Brain microvascular endothelial cell (primary cell): ENCODE measurements around the gene CD28.

Experiments used
- DNase-seq: peaks from one replicate; pipeline ENCODE4 v3.0.0-alpha.2; 2020
- H3K27ac ChIP-seq: fragments of 250-450 bp; sonication (Bioruptor Pico); 2 replicates; pipeline ENCODE4 v1.5.1; 2020; ENCODE audit warnings: mild to moderate bottlenecking, moderate library complexity
- H3K27me3 ChIP-seq: fragments of 250-450 bp; sonication (Bioruptor Pico); replicated peaks from 2 replicates; pipeline ENCODE4 v1.5.1; 2020; ENCODE audit warnings: mild to moderate bottlenecking
- H3K36me3 ChIP-seq: fragments of 250-450 bp; sonication (Bioruptor Pico); replicated peaks from 2 replicates; pipeline ENCODE4 v1.5.1; 2020; ENCODE audit warnings: mild to moderate bottlenecking
- H3K4me3 ChIP-seq: 2 replicates; pipeline ENCODE4 v1.5.1; 2011; ENCODE audit warnings: low read depth, mild to moderate bottlenecking, control low read depth, low read length, moderate library complexity
- in situ Hi-C: cut with HindIII; loops from 2 replicates; pipeline ENCODE4 v1.10.0; 2017; ENCODE audit warnings: low sequenced_read_pairs, low pct_ligation_motif_present
- TF ChIP-seq, protein P1 (sequence below): IDR thresholded peaks from 2 replicates; pipeline ENCODE4 v1.5.1; 2011; ENCODE audit warnings: low read depth, mild to moderate bottlenecking, moderate library complexity, low read length, control low read depth, inconsistent platforms; ENCODE audit errors: missing control alignments

CD28 gene

DNA sequence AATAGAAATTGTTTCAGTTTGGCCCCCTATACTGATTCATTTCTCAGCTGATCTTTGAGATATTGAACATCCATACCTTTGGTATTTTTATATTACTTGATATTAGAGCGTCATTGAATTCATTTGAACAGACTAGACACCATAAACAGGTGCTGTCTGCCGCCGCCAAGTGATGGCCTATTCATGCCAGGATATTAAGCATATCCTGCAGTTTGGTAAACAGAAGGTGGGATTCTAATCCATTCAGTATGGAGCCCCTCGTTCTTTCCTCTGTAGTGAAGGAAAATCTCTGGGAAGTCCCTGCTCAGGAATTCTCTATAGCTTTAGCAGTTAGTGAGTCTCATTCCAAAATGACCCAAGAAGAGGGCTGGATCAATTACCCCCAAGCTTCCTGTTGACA, 23.0 kb upstream of the CD28 start:
- Histone ChIP-seq H3K27me3 (no peaks in the 10 kb centered on the region), H3K36me3 (no peaks in the 10 kb centered on the region), H3K27ac (peak overlapping the region; percentile 97), H3K4me3 (no peak overlapping the region)
- no peak for DNase-seq
- in situ Hi-C loops, result loop anchor here (10.0 kb wide), 1 partner anchor 121 kb away; no protein-coding TSS in a partner anchor
- TF ChIP-seq, protein P1, sequence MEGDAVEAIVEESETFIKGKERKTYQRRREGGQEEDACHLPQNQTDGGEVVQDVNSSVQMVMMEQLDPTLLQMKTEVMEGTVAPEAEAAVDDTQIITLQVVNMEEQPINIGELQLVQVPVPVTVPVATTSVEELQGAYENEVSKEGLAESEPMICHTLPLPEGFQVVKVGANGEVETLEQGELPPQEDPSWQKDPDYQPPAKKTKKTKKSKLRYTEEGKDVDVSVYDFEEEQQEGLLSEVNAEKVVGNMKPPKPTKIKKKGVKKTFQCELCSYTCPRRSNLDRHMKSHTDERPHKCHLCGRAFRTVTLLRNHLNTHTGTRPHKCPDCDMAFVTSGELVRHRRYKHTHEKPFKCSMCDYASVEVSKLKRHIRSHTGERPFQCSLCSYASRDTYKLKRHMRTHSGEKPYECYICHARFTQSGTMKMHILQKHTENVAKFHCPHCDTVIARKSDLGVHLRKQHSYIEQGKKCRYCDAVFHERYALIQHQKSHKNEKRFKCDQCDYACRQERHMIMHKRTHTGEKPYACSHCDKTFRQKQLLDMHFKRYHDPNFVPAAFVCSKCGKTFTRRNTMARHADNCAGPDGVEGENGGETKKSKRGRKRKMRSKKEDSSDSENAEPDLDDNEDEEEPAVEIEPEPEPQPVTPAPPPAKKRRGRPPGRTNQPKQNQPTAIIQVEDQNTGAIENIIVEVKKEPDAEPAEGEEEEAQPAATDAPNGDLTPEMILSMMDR, result no peak

DNA sequence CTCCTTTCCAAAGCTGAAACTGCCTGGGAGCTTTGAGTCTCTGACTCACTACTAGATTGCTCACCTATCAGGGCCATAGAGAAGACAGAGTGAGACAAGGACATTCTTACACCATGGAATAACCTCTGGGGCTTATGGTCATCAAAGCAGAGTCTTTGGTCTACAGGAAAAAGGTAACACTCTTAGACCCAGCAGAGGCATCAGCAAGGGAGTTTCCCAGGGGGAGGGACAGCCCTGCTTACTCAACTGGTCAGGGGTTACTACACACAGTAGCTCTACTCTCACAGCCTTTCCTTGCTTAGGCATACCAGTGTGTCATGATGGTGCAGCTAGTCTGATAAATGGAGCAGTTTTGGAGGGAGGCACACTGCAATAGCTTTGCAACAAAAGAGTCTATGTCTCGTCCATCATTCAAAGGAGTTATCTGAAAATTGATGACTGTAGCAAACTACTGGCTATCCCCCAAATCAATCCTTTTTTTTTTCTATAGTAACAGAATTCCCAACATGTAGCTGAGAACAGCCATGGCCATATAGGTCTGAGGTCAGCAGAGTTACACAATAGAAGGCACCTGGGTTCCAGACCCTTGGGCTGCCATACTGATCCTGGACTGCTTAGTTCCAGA, 22.4 kb upstream of the CD28 start:
- DNase-seq, result peak; percentile 93
- H3K27me3 ChIP-seq, result no peaks in the 10 kb centered on the region
- TF ChIP-seq, protein P1, result no peak
- H3K27ac ChIP-seq, result peak overlapping the region; percentile 97
- no peaks in the 10 kb centered on the region for H3K36me3 ChIP-seq
- in situ Hi-C loops, result loop anchor here (10.0 kb wide), 1 partner anchor 121 kb away; no protein-coding TSS in a partner anchor
- no peak overlapping the region for H3K4me3 ChIP-seq

DNA sequence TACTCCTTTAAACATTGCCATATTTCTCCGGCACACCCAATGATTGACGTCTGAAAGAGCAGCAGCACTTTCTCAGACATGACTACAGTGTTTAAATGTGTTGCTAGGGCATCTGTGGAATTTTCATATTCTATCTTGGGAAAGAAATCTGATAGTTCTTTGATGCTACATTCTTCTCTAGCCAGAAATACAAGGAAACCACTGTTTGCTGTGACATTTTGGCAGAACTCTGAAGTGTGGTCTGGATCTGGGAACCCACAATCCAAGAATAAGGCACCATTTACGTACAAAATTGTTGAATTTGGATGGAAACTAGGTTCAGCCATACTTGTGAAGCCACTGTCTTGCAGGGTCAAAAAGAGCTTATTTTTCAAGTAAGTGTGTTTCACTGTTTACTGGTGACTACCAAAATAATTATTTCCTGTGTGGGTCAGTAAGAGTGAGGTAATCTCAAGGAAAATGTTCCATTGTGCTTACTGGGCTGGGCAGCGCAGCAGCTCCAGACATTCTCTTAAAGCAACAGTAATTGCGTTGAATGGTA, 21.3 kb upstream of the CD28 start:
- Histone ChIP-seq H3K36me3 (no peaks in the 10 kb centered on the region), H3K4me3 (no peak overlapping the region), H3K27ac (peak overlapping the region; percentile 97), H3K27me3 (no peaks in the 10 kb centered on the region)
- in situ Hi-C loops, result loop anchor here (10.0 kb wide), 1 partner anchor 120 kb away; no protein-coding TSS in a partner anchor
- TF ChIP-seq, protein P1, result no peak
- peak; percentile 96 for DNase-seq

DNA sequence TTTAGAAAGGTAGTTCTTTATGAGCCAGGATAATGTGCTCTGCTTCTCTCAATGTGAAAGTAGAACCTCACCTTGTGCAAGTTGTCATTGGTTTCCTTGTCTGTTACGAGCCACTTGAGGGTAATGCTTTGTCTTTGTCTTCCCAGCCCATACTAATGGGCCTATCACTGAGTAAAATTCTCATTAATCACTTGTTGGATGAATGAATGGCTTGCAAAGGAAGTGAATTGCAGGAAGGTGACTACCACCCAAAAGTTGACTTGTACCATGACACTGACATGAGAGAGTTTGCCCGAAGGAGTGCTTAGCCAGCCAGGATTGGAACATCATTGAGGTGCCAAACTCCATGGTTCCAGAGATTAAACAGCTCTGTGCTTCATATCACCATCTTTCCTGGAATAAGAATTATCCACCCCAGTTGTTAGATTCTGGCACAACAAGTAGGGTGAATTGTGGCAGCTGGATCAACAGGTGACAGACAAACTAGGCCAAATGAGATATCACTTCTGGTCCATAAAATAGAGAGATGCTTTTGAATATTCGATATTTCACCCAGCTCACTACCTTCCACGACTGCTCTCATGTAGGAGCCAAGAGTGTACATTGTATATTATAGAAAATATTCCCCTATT, 20.5 kb upstream of the CD28 start:
- peak overlapping the region; percentile 97 for H3K27ac ChIP-seq
- TF ChIP-seq, protein P1, result no peak
- H3K36me3 ChIP-seq, result no peaks in the 10 kb centered on the region
- H3K4me3 ChIP-seq, result no peak overlapping the region
- no peak for DNase-seq
- in situ Hi-C loops, result loop anchor here (10.0 kb wide), 1 partner anchor 119 kb away; no protein-coding TSS in a partner anchor
- H3K27me3 ChIP-seq, result no peaks in the 10 kb centered on the region

DNA sequence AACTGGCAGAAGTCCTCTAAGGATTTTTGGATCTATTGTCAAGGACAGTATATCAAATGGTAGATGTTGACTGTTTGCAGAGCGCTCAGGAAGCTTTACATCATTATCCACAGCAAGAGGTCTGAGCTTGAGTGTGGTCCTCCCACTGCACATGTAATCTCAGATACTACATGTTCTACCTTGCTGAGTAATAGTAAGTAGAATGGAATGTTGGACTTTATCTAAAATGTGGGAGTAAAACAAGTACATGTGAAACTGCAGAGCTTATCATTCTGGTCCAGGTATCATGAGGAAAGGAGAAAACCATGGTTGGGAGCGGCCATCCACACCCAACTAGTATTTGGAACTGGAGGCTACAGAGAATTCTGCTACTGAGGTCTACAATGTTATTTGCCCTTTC, 19.3 kb upstream of the CD28 start:
- no peak overlapping the region for H3K27ac ChIP-seq

More for the DNA sequence above, 19.3 kb upstream of the CD28 start:
- no peaks in the 10 kb centered on the region for H3K36me3 ChIP-seq
- DNase-seq, result no peak
- TF ChIP-seq, protein P1, result no peak
- H3K27me3 ChIP-seq, result no peaks in the 10 kb centered on the region
- in situ Hi-C loops, result loop anchor here (10.0 kb wide), 1 partner anchor 118 kb away; no protein-coding TSS in a partner anchor
- H3K4me3 ChIP-seq, result no peak overlapping the region
